GM15510 (cell line): ENCODE results near the gene PSMB11.

Experiments used
- POLR2A ChIP-seq: IDR thresholded peaks from 3 replicates; pipeline ENCODE4 v1.6.1; 2011; ENCODE audit warnings: borderline replicate concordance; ENCODE audit not compliant: insufficient read length; ENCODE audit errors: extremely low read depth

PSMB11 gene

GRCh38 chr14:23008831-23009230 is 33.2 kb upstream of the PSMB11 start:
- TF ChIP-seq POLR2A = no peak

GRCh38 chr14:23009483-23009938 is 32.5 kb upstream of the PSMB11 start:
- no peak for TF ChIP-seq POLR2A

- TF ChIP-seq POLR2A = peak; percentile 59
Measured at GRCh38 chr14:23009939-23010726, 31.9 kb upstream of the PSMB11 start, which contains the start of gene C14orf93. C14orf93 (minus strand) TSS chr14:23010143; CDS start chr14:22999023, 11,120 bp downstream.

GRCh38 chr14:23013054-23013748 is 28.8 kb upstream of the PSMB11 start:
- TF ChIP-seq POLR2A = no peak

- TF ChIP-seq POLR2A = no peak
Measured at GRCh38 chr14:23015618-23016017, 26.4 kb upstream of the PSMB11 start.

GRCh38 chr14:23017091-23017490 is 24.9 kb upstream of the PSMB11 start:
- TF ChIP-seq POLR2A = no peak

GRCh38 chr14:23018107-23018506 is 23.9 kb upstream of the PSMB11 start:
- TF ChIP-seq POLR2A = no peak

GRCh38 chr14:23020143-23021128 is 21.6 kb upstream of the PSMB11 start:
- no peak for TF ChIP-seq POLR2A

- no peak for TF ChIP-seq POLR2A
Measured at GRCh38 chr14:23021434-23021833, 20.6 kb upstream of the PSMB11 start.

- TF ChIP-seq POLR2A = no peak
Measured at GRCh38 chr14:23021889-23022442, 20.0 kb upstream of the PSMB11 start.

GRCh38 chr14:23023022-23023794 is 18.8 kb upstream of the PSMB11 start:
- no peak for TF ChIP-seq POLR2A

GRCh38 chr14:23023795-23024152 is 18.2 kb upstream of the PSMB11 start:
- no peak for TF ChIP-seq POLR2A

GRCh38 chr14:23024612-23025075 is 17.4 kb upstream of the PSMB11 start:
- TF ChIP-seq POLR2A = no peak
